Measurements from ENCODE around the gene EPHA6.
"Not testable (repeated sequence)": the region's sequence is repeated elsewhere in the genome, so short reads cannot be mapped to it uniquely, and the experiment has no call there.

Gene EPHA6

GRCh38 chr3:97464035-97464434 is 649.6 kb downstream of the EPHA6 start:
- no peak for DNase-seq (ENCODE audit: low spot score)

- no peak for DNase-seq (ENCODE audit: low spot score)
Observed at GRCh38 chr3:97470481-97470880, 656.1 kb downstream of the EPHA6 start.

GRCh38 chr3:97479740-97480139 is 665.3 kb downstream of the EPHA6 start:
- DNase-seq (ENCODE audit: low spot score), result no peak

- DNase-seq (ENCODE audit: low spot score), result not testable (repeated sequence)
Observed at GRCh38 chr3:97480696-97481289, 666.4 kb downstream of the EPHA6 start.

- no peak for DNase-seq (ENCODE audit: low spot score)
Observed at GRCh38 chr3:97481416-97481815, 667.0 kb downstream of the EPHA6 start.

- DNase-seq (ENCODE audit: low spot score), result no peak
Observed at GRCh38 chr3:97485206-97485605, 670.8 kb downstream of the EPHA6 start.

- DNase-seq (ENCODE audit: low spot score), result no peak
Observed at GRCh38 chr3:97487587-97487986, 673.2 kb downstream of the EPHA6 start.

GRCh38 chr3:97488741-97489140 is 674.3 kb downstream of the EPHA6 start:
- DNase-seq (ENCODE audit: low spot score), result no peak

GRCh38 chr3:97495896-97496295 is 681.5 kb downstream of the EPHA6 start:
- DNase-seq (ENCODE audit: low spot score), result no peak

GRCh38 chr3:97497138-97497537 is 682.7 kb downstream of the EPHA6 start:
- no peak for DNase-seq (ENCODE audit: low spot score)

GRCh38 chr3:97504463-97504862 is 690.1 kb downstream of the EPHA6 start:
- DNase-seq (ENCODE audit: low spot score), result no peak

GRCh38 chr3:97510795-97511194 is 696.4 kb downstream of the EPHA6 start:
- DNase-seq (ENCODE audit: low spot score), result no peak

GRCh38 chr3:97515076-97515475 is 700.7 kb downstream of the EPHA6 start:
- no peak for DNase-seq (ENCODE audit: low spot score)

- DNase-seq (ENCODE audit: low spot score), result no peak
Observed at GRCh38 chr3:97530691-97531090, 716.3 kb downstream of the EPHA6 start.

GRCh38 chr3:97547573-97547972 is 733.2 kb downstream of the EPHA6 start:
- DNase-seq (ENCODE audit: low spot score), result not testable (repeated sequence)

- no peak for DNase-seq (ENCODE audit: low spot score)
Observed at GRCh38 chr3:97550408-97550807, 736.0 kb downstream of the EPHA6 start.

- no peak for DNase-seq (ENCODE audit: low spot score)
Observed at GRCh38 chr3:97552186-97552585, 737.8 kb downstream of the EPHA6 start.

- DNase-seq (ENCODE audit: low spot score), result no peak
Observed at GRCh38 chr3:97575742-97576141, 761.3 kb downstream of the EPHA6 start.

GRCh38 chr3:97576221-97576620 is 761.8 kb downstream of the EPHA6 start:
- DNase-seq (ENCODE audit: low spot score), result no peak

- no peak for DNase-seq (ENCODE audit: low spot score)
Observed at GRCh38 chr3:97579365-97579764, 765.0 kb downstream of the EPHA6 start.

- DNase-seq (ENCODE audit: low spot score), result no peak
Observed at GRCh38 chr3:97610626-97611025, 796.2 kb downstream of the EPHA6 start.

GRCh38 chr3:97612632-97613031 is 798.2 kb downstream of the EPHA6 start:
- DNase-seq (ENCODE audit: low spot score), result no peak

- no peak for DNase-seq (ENCODE audit: low spot score)
Observed at GRCh38 chr3:97613139-97613538, 798.7 kb downstream of the EPHA6 start.

GRCh38 chr3:97620514-97620913 is 806.1 kb downstream of the EPHA6 start:
- not testable (repeated sequence) for DNase-seq (ENCODE audit: low spot score)

GRCh38 chr3:97636465-97636864 is 822.1 kb downstream of the EPHA6 start:
- DNase-seq (ENCODE audit: low spot score), result no peak
